Measurements from ENCODE around the gene ALG9. TPM values are rescaled to one million over a fixed set of nuclear protein-coding genes. Genes with fewer than 3 reads are reported as not detected.
"Not testable (repeated sequence)": the region's sequence is repeated elsewhere in the genome, so short reads cannot be mapped to it uniquely, and the experiment has no call there.

The ALG9 gene
- polyA plus RNA-seq, 5 donors = 37.1 to 54.3 (median 44.7) TPM

- no peak for DNase-seq
Observed at GRCh38 chr11:111796696-111797095, 74.7 kb downstream of the ALG9 start.

GRCh38 chr11:111795334-111795985 lies 75.9 kb downstream of the ALG9 start:
- DNase-seq = no peak

GRCh38 chr11:111793863-111794262 lies 77.5 kb downstream of the ALG9 start:
- DNase-seq = no peak

GRCh38 chr11:111792955-111793500 lies 78.4 kb downstream of the ALG9 start:
- DNase-seq = no peak

- no peak for DNase-seq
Observed at GRCh38 chr11:111792314-111792713, 79.1 kb downstream of the ALG9 start.

GRCh38 chr11:111788464-111788863 lies 82.9 kb downstream of the ALG9 start:
- no peak for DNase-seq

GRCh38 chr11:111788051-111788450 lies 83.3 kb downstream of the ALG9 start:
- no peak for DNase-seq

GRCh38 chr11:111785886-111786412 lies 85.4 kb downstream of the ALG9 start:
- DNase-seq = no peak

- no peak for DNase-seq
Observed at GRCh38 chr11:111785076-111785475, 86.3 kb downstream of the ALG9 start.

- not testable (repeated sequence) for DNase-seq
Observed at GRCh38 chr11:111784311-111784710, 87.1 kb downstream of the ALG9 start.

- no peak for DNase-seq
Observed at GRCh38 chr11:111782109-111782741, 89.2 kb downstream of the ALG9 start.

- DNase-seq = no peak
Observed at GRCh38 chr11:111779118-111779517, 92.3 kb downstream of the ALG9 start.

- no peak for DNase-seq
Observed at GRCh38 chr11:111778047-111778558, 93.3 kb downstream of the ALG9 start.

- DNase-seq = peak; percentile 59 to 74
Observed at GRCh38 chr11:111777094-111778046, 94.0 kb downstream of the ALG9 start.

GRCh38 chr11:111776398-111777093 lies 94.8 kb downstream of the ALG9 start:
- DNase-seq = no peak

GRCh38 chr11:111774955-111775710 lies 96.2 kb downstream of the ALG9 start:
- peak; percentile 66 to 73 for DNase-seq

- no peak for DNase-seq
Observed at GRCh38 chr11:111772535-111772934, 98.8 kb downstream of the ALG9 start.

GRCh38 chr11:111771205-111771604 lies 100.2 kb downstream of the ALG9 start:
- DNase-seq = not testable (repeated sequence)

- DNase-seq = no peak
Observed at GRCh38 chr11:111770581-111771134, 100.7 kb downstream of the ALG9 start.

GRCh38 chr11:111766834-111767142 lies 104.6 kb downstream of the ALG9 start:
- no peak for DNase-seq

Data from right lung (tissue), 5 donors.